Loucy (cell line): ENCODE measurements around the gene TMEM131.

Source experiments
- CTCF ChIP-seq: fragments of 200-600 bp; sonication (generic); conservative IDR thresholded peaks from 2 replicates; pipeline ENCODE4 v1.5.1; 2014; ENCODE audit warnings: mild to moderate bottlenecking, antibody characterized with exemption, low read length
- EZH2phosphoT487 ChIP-seq: fragments of 200-600 bp; IDR thresholded peaks from 2 replicates; pipeline ENCODE4 v1.6.1; 2018; ENCODE audit warnings: antibody characterized with exemption, mild to moderate bottlenecking, moderate library complexity, borderline replicate concordance

DNA sequence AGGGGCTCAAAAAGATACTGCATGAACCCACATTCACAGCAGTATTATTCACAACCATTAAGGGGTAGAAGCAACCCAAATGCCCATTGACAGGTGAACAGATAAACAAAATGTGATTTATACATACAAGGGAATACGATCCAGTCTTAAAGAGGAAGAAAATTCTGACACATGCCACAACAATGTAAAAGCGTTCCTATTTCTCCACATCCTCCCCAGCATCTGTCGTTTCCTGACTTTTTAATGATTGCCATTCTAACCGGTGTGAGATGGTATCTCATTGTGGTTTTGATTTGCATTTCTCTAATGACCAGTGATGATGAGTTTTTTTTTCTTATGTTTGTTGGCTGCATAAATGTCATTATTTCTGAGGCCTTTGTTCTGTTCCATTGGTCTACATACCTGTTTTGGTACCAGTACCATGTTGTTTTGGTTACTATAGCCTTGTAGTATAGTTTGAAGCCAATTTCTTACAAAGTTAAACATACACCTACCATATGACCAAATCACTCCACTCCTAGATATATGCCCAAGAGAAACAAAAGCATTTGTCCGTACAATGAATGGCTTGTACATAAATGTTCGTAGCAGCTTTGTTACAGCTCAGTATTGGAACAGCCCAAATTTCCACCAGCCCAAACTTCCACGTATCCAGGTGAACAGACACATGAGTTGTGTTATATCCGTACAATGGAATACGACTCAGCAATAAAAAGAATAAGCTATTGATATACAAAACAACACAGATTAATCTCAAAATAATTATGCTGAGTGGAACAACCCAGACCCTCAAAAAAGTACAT lies 85.1 kb downstream of the TMEM131 start:
- TF ChIP-seq CTCF (no peak), EZH2phosphoT487 (no peak)
